H1 (cell line): ENCODE results near the gene SLC2A1. TPM values are rescaled to one million over a fixed set of nuclear protein-coding genes. Genes with fewer than 3 reads are reported as not detected.

ENCODE experiments used
- ATF2 ChIP-seq: IDR thresholded peaks from 2 replicates; pipeline ENCODE4 v1.6.1; 2012; ENCODE audit warnings: low read length, inconsistent platforms
- CHD1 ChIP-seq: IDR thresholded peaks from 2 replicates; pipeline ENCODE4 v1.6.1; 2012; ENCODE audit warnings: low read depth, low read length, improper control_type of control experiment
- polyA plus RNA-seq, 7 experiments: library from polyadenylated mRNA; depleted of rRNA in 3 of 7; stranded (reverse) in 5 of 7; unstranded in 2 of 7; fragments of >200 nt in 5 of 7; fragments of 200-250 nt in 2 of 7; gene quantifications; 1 replicate in 5 of 7; 2 replicates in 1 of 7; 4 replicates in 1 of 7; pipeline versions ENCODE4 v1.2.1 to v1.2.3, GENCODE V29; 2011 to 2013; ENCODE audit warnings: missing spikeins in 2 of 7, mixed read lengths in 2 of 7
- total RNA-seq: library from RNA; stranded (reverse); fragmentation: NEBNext Ultra II Directional; extraction: Animal tissue kit (Norgen Biotek cat#: 25700); gene quantifications from 2 replicates; pipeline ENCODE4 v1.2.1, GENCODE V29; 2021

SLC2A1 gene
- total and polyA plus RNA-seq, 2 of the 8 experiments (the other 6 are each of a cell fraction or from before 2014, with no cell fraction given), result 230 to 308 TPM

DNA sequence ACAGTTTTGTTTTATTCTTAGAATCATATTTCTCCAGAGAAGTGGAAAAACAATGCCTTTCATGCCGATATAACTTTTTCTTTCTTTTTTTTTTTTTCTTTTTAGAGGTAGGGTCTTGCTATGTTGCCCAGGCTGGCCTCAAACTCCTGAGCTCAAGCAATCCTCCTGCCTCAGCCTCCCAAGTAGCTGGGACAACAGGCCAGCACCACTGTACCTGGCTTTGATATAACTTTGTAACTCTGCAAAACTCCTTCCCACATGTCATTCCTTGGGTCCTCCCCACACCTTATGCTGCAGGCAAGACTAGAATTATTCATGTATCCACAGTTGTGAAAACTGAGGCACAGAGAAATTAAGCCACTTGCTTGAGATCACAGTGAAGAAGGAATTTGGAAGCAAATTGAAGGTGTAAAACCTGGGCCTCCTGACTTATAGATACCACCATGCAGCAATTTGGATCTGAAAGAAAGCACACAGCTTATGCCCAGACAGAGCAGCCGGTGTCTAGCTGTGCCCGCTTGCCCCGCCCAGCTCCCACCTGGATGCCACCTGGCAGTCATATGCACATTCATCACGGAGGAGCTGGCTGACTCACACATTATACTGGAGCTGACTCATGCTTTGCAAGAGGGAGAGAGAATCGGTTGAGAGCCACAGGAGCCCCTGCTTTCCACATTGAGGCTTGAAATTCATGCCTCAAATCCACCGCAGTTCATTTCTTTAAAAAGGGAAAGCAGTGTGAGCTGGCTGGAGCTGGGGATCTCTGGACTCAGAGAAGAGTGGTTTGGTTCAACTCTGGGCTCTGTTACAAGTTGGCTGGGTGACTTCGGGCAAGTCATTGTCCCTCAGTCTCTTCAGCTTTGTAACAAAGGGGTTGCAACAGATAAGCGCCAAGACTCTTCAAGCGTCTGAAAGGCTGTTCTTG is 8.3 kb upstream of the SLC2A1 start (continued):
- TF ChIP-seq ATF2, result no peak; the same call in 1 of the 2 replicates
- TF ChIP-seq CHD1, result no peak
